A549 (cell line): ENCODE measurements around the gene TP53RK. TPM values are rescaled to one million over a fixed set of nuclear protein-coding genes. Genes with fewer than 3 reads are reported as not detected.

Source experiments
- ATAC-seq, 2 experiments: fragments of 200-7000 bp in 1 of 2; fragments of >200 bp in 1 of 2; cut with Nextera tagmentation in 1 of 2; cut with Tn5 transposase in 1 of 2; 3 replicates each; pipeline versions ENCODE4 v1.8.0 to v1.9.1; 2018 to 2020; ENCODE audit warnings: mild to moderate bottlenecking in 1 of 2, moderate library complexity in 1 of 2
- CTCF ChIA-PET: fragments of 300-600 bp; sonication (Branson Sonifier 250); formaldehyde crosslinking; extraction: SDS; loops from one replicate; lab custom pipeline; 2021; ENCODE audit warnings: antibody characterized with exemption, inconsistent platforms; lab: Yijun Ruan, JAX
- POLR2A ChIA-PET: fragments of 350-600 bp; formaldehyde crosslinking; extraction: SDS; loops from one replicate; lab custom pipeline; 2021; ENCODE audit warnings: antibody characterized with exemption, inconsistent platforms; lab: Yijun Ruan, JAX
- DNase-seq, 2 experiments: peaks; one replicate each; pipeline versions ENCODE4 v3.0.0 to v3.0.0-alpha.2; 2011 to 2016; ENCODE audit warnings: low read depth in 1 of 2, low spot score in 1 of 2
- FAIRE-seq: peaks from 2 replicates; lab custom pipeline; 2011; peaks lifted over from hg19 to GRCh38; lab: Jason Lieb, UNC
- H3K27ac ChIP-seq, 2 experiments: fragments of >200 bp; sonication (Bioruptor Twin); formaldehyde crosslinking; 3 replicates each; pipeline ENCODE4 v1.5.1; 2016 to 2017
- H3K4me1 ChIP-seq: fragments of >200 bp; sonication (Bioruptor Twin); formaldehyde crosslinking; 3 replicates; pipeline ENCODE4 v1.6.1; 2016
- H3K4me2 ChIP-seq: fragments of >200 bp; sonication (Bioruptor Twin); formaldehyde crosslinking; 3 replicates; pipeline ENCODE4 v1.6.1; 2016
- H3K4me3 ChIP-seq: fragments of >200 bp; sonication (Bioruptor Twin); formaldehyde crosslinking; 3 replicates; pipeline ENCODE4 v1.5.1; 2016
- H3K9me3 ChIP-seq: fragments of >200 bp; sonication (Bioruptor Twin); formaldehyde crosslinking; 3 replicates; pipeline ENCODE4 v1.6.1; 2016
- BCL3 ChIP-seq: fragments of >200 bp; sonication (Bioruptor Twin); formaldehyde crosslinking; IDR thresholded peaks from 3 replicates; pipeline ENCODE4 v1.6.1; 2016
- CEBPB ChIP-seq, 2 experiments: fragments of >200 bp in 1 of 2; sonication (Bioruptor Twin) in 1 of 2; formaldehyde crosslinking in 1 of 2; IDR thresholded peaks; 2 replicates each; pipeline ENCODE4 v1.6.1; 2012 to 2016
- HES2 ChIP-seq: fragments of >200 bp; sonication (Bioruptor Twin); formaldehyde crosslinking; IDR thresholded peaks from 2 replicates; pipeline ENCODE4 v1.6.1; 2016
- JUN ChIP-seq, 2 experiments: fragments of >200 bp; sonication (Bioruptor Twin); formaldehyde crosslinking; IDR thresholded peaks; 2 replicates in 1 of 2; 3 replicates in 1 of 2; pipeline ENCODE4 v1.6.1; 2016 to 2017
- MAX ChIP-seq: IDR thresholded peaks from 2 replicates; pipeline ENCODE4 v1.6.1; 2012
- MYC ChIP-seq: IDR thresholded peaks from 2 replicates; pipeline ENCODE4 v1.6.1; 2012; ENCODE audit warnings: mild to moderate bottlenecking, inconsistent platforms, low read length, improper control_type of control experiment, borderline replicate concordance
- POLR2A ChIP-seq: IDR thresholded peaks from 2 replicates; pipeline ENCODE4 v1.6.1; 2012; ENCODE audit warnings: mild to moderate bottlenecking, low read length
- RAD21 ChIP-seq, 2 experiments: fragments of >200 bp in 1 of 2; sonication (Bioruptor Twin) in 1 of 2; formaldehyde crosslinking in 1 of 2; IDR thresholded peaks in 1 of 2; conservative IDR thresholded peaks in 1 of 2; 2 replicates in 1 of 2; 3 replicates in 1 of 2; pipeline ENCODE4 v1.6.1; 2012 to 2018; ENCODE audit warnings: inconsistent platforms in 1 of 2
- RARB ChIP-seq: fragments of 250-450 bp; sonication (Bioruptor Pico); IDR thresholded peaks from 2 replicates; pipeline ENCODE4 v1.8.0; 2021; ENCODE audit warnings: mild to moderate bottlenecking, moderate library complexity
- REST ChIP-seq: fragments of 200-600 bp; sonication (generic); IDR thresholded peaks from 2 replicates; pipeline ENCODE4 v1.6.1; 2016; ENCODE audit warnings: antibody characterized with exemption, mild to moderate bottlenecking, moderate library complexity
- TP53 ChIP-seq: fragments of 250-450 bp; sonication (Bioruptor Pico); IDR thresholded peaks from 2 replicates; pipeline ENCODE4 v1.5.0; 2021; ENCODE audit warnings: mild to moderate bottlenecking, moderate library complexity
- USF2 ChIP-seq: fragments of 450-650 bp; IDR thresholded peaks from 2 replicates; pipeline ENCODE4 v1.6.1; 2014; ENCODE audit warnings: antibody characterized with exemption
- WGBS: methylation state at CpG from one replicate; pipeline ENCODE4 v1.1.6; 2017; ENCODE audit errors: missing lambda C conversion rate; 5-methylcytosine and 5-hydroxymethylcytosine counted together
- polyA plus RNA-seq, 4 experiments: library from polyadenylated mRNA; depleted of rRNA in 3 of 4; stranded (reverse); fragments of >200 nt; fragmentation: RNase III in 1 of 4; extraction: RNeasy Plus Mini Kit Qiagen cat#74134 plus additional on column Dnase treatment in 1 of 4; gene quantifications; 2 replicates in 3 of 4; 3 replicates in 1 of 4; pipeline ENCODE4 v1.2.3, GENCODE V29; 2011 to 2017

Gene TP53RK
- polyA plus RNA-seq, 2 of the 4 experiments (the other 2 are of a cell fraction): 9.8 to 11.8 TPM

GRCh38 chr20:46690219-46691106 is 1.2 kb upstream of the TP53RK start (continued):
- no peak for TF ChIP-seq REST
- no peak for TF ChIP-seq TP53 (CRISPR knock-in tag)
- no peak for TF ChIP-seq MAX
- TF ChIP-seq RARB (CRISPR knock-in tag): no peak

GRCh38 chr20:46689754-46690085 is 476 bp upstream of the TP53RK start:
- WGBS: 1% methylated on average over 12 of the region's 12 CpGs
- H3K4me3 ChIP-seq: peak overlapping the region; percentile 46
- peak overlapping the region; percentile 81 for H3K27ac ChIP-seq
- H3K4me1 ChIP-seq: peaks cover 14% of the 10 kb centered on the region
- ChIA-PET POLR2A (interaction anchor here (0.6 to 1.4 kb wide), 2 partner anchors 57 to 717 kb away, joined by 4 to 6 read pairs; no protein-coding TSS in a partner anchor), CTCF (interaction anchor here (0.5 to 1.6 kb wide), 2 partner anchors 9 to 1256 kb away, joined by 3 to 6 read pairs; no protein-coding TSS in a partner anchor)
- H3K4me2 ChIP-seq: peak overlapping the region; percentile 87
- peaks cover 8% of the 10 kb centered on the region; the same call in 1 of the 3 replicates for H3K9me3 ChIP-seq
- TF ChIP-seq RAD21 (conservative IDR thresholded peaks at IDR 0.05 in 1 of 2, IDR thresholded peaks at IDR 0.05 in 1 of 2) (no peak), JUN (IDR thresholded peaks at IDR 0.05) (peak in 1 of 2 experiments; percentile 40; a peak in 2 of 5 replicates), BCL3 (peak; percentile 11; the same call in 1 of the 3 replicates), POLR2A (peak; percentile 39)
- ATAC-seq (peak in 1 of 2 experiments; percentile 4; a peak in 1 of 6 replicates), DNase-seq (peak in 1 of 2 experiments; percentile 28), FAIRE-seq (no peak)

- FAIRE-seq: no peak
Observed at GRCh38 chr20:46688151-46689081, 828 bp downstream of the TP53RK start.

More at GRCh38 chr20:46688151-46689081, 828 bp downstream of the TP53RK start:
- H3K4me2 ChIP-seq: peak overlapping the region; percentile 98
- H3K4me1 ChIP-seq: peaks cover 14% of the 10 kb centered on the region
- TF ChIP-seq MYC (0 out of 2 replicates have a peak, but pooled peaks have one; percentile 37), USF2 (peak; percentile 63), MAX (peak; percentile 76; the same call in 1 of the 2 replicates), CEBPB (IDR thresholded peaks at IDR 0.05) (peak; percentile 17 to 44; a peak in 1 of 4 replicates), HES2 (no peak)
- CTCF ChIA-PET: interaction anchor here (0.6 to 9.7 kb wide), 7 partner anchors 8 to 628 kb away, joined by 3 to 113 read pairs (median 3); no protein-coding TSS in a partner anchor
- H3K9me3 ChIP-seq: peaks cover 8% of the 10 kb centered on the region; the same call in 1 of the 3 replicates
- H3K27ac ChIP-seq: peak overlapping the region; percentile 84 to 94
- peak in 1 of 2 experiments; percentile 51 for DNase-seq
- peak overlapping the region; percentile 55 for H3K4me3 ChIP-seq
- POLR2A ChIA-PET: no interaction called here
- 22% methylated on average over 20 of the region's 20 CpGs for WGBS
- no peak for ATAC-seq
